A172 (cell line): Measurements from ENCODE around the gene TIMM9. TPM values are rescaled to one million over a fixed set of nuclear protein-coding genes. Genes with fewer than 3 reads are reported as not detected.
"Not testable (repeated sequence)": the region's sequence is repeated elsewhere in the genome, so short reads cannot be mapped to it uniquely, and the experiment has no call there.

Experiments
- DNase-seq: peaks from one replicate; pipeline ENCODE4 v3.0.0-alpha.2; 2015; ENCODE audit warnings: low spot score
- total RNA-seq: library from RNA; depleted of rRNA; stranded (reverse); fragments of >200 nt; shearing (Covaris generic); gene quantifications from 2 replicates; pipeline ENCODE4 v1.2.3, GENCODE V29; 2014; rRNA removed

The TIMM9 gene
- total RNA-seq, 1 experiment from 2014 or later = 35.1 TPM

DNA sequence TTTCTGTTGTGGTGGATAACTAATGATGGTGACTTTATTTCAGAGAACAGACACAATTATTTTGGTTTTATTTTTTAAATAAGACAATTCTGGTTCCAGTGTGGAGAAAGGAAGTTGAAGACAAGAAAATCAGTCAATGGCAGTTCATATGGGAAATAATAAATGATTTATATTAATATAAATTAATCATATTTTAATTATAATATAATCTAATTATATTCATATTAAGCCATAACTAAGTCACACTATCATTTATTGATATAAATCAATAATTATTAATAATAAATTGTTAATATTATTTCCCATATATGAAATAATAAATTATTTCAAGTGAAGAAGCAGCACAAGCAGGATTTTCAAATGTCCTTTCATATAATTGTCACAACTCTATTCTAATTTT is 28.8 kb downstream of the TIMM9 start:
- DNase-seq = no peak

- no peak for DNase-seq
These were observed 30.2 kb downstream of the TIMM9 start for GRCh38 chr14:58397156-58397555.

GRCh38 chr14:58395812-58396788 is 31.2 kb downstream of the TIMM9 start, which contains the start of gene TOMM20L:
TOMM20L (plus strand) TSS chr14:58395930; CDS start chr14:58395958, 28 bp downstream.
- DNase-seq = no peak

DNA sequence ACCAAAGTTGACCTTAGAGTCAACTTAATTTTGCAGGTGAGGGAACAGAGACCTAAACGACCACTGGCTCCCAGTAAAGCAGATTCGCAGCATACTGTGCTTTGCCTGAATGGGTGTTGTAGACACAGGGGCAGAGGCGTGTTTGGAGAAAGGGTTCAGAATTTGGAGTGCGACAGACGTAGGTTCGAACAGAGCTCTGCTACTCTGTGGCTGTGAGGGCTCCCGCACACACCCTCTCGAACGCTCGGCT is 31.8 kb downstream of the TIMM9 start:
- DNase-seq = no peak

GRCh38 chr14:58390830-58391229 is 36.5 kb downstream of the TIMM9 start:
- no peak for DNase-seq

DNA sequence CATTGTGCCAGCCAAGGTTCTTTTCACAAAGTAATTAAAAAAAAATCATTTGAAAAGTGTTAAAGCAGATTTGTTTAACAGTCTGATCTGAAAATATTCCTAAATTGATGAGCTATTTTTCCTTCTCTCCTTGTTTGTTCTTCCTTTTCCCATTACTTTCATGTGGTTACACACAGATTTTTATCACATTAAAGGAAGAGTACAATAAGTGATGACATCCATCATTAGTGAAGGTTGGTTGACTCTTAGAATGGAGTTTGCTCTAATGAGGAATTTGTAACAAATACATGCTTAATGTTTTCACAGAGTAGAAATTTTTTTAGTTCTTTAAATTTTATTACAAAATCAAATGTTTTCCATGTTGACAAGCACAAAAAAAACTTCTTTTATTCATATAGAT is 50.5 kb downstream of the TIMM9 start:
- DNase-seq = no peak

GRCh38 chr14:58368956-58369355 is 58.4 kb downstream of the TIMM9 start:
- DNase-seq = no peak

- no peak for DNase-seq
These were observed 60.0 kb downstream of the TIMM9 start for GRCh38 chr14:58367296-58367695.

DNA sequence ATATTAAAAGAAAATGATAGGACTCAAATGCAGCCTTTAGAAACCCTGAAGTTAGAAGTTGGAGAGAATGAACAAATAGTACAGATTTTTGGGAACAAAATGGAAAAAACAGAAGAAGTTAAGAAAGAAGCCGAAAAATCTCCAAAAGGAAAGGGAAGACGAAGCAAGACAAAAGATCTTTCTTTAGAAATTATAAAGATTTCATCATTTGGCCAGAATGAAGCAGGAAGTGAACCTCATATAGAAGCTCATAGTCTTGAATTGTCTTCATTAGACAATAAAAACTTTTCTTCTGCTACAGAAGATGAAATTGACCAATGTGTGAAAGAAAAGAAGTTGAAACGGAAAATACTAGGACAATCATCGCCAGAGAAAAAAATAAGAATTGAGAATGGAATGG is 63.0 kb downstream of the TIMM9 start:
- DNase-seq = no peak

DNA sequence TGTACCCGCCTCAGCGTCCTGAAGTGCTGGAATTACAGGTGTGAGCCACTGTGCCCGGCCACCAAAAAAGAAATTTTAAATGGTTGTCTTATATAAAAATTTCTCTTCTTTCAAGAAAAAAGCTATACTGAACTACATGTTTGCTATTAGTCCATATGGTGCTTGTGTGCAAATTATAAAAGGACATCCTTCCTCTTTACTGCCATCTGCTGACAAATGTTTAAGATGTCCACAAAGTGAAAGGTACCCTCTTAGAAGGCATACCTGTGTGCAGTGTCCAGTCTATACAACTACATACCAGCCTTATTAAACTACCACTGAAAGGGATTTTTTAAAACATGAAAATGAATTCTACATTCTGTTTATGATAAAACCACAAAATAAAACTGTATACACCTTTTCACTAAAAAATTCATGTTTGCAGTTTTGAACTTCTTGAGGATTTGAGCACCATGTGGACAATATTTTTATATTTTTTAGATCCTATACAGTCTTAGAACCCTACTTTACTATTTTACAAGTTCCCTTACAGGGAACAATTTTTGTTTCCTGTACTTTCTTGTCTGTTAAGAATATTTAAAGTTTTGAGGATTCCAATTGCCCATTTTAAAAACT is 64.4 kb downstream of the TIMM9 start:
- peak; percentile 7 for DNase-seq

DNA sequence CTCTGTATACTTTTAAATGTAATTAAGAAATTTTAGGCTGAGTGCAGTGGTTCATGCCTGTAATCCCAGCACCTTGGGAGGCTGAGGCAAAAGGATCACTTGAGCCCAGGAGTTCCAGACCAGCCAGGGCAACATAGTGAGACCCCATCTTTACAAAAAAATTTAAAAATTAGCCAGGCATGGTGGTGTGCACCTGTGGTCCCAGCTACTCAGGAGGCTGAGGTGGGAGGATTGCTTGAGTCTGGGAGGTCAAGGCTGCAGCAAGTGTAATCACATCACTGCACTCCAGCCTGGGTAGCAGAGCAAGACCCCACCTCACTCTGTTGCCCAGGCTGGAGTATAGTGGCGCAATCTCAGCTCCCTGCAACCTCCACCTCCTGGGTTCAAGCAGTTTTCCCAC is 65.1 kb downstream of the TIMM9 start:
- not testable (repeated sequence) for DNase-seq

Other genes with a start within 250 kb of the TIMM9 start
- 78.3 and 81.8 TPM in 2 replicates for gene ACTR10, start 227.4 kb downstream of the TIMM9 start, total RNA-seq
- gene PSMA3, start 182.7 kb downstream of the TIMM9 start, total RNA-seq = 163 and 205 TPM in 2 replicates
- 4.2 and 4.6 TPM in 2 replicates for gene ARID4A, start 129.0 kb downstream of the TIMM9 start, total RNA-seq
- gene TOMM20L, start 31.6 kb downstream of the TIMM9 start, total RNA-seq = not detected in 2 replicates
- 18.6 and 21.3 TPM in 2 replicates for gene KIAA0586, start 188 bp upstream of the TIMM9 start, total RNA-seq
- 0.77 and 1.7 TPM in 2 replicates for gene DACT1, start 210.4 kb upstream of the TIMM9 start, total RNA-seq